Measurements from ENCODE around the gene RALA.

RALA gene, protein sequence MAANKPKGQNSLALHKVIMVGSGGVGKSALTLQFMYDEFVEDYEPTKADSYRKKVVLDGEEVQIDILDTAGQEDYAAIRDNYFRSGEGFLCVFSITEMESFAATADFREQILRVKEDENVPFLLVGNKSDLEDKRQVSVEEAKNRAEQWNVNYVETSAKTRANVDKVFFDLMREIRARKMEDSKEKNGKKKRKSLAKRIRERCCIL

DNA sequence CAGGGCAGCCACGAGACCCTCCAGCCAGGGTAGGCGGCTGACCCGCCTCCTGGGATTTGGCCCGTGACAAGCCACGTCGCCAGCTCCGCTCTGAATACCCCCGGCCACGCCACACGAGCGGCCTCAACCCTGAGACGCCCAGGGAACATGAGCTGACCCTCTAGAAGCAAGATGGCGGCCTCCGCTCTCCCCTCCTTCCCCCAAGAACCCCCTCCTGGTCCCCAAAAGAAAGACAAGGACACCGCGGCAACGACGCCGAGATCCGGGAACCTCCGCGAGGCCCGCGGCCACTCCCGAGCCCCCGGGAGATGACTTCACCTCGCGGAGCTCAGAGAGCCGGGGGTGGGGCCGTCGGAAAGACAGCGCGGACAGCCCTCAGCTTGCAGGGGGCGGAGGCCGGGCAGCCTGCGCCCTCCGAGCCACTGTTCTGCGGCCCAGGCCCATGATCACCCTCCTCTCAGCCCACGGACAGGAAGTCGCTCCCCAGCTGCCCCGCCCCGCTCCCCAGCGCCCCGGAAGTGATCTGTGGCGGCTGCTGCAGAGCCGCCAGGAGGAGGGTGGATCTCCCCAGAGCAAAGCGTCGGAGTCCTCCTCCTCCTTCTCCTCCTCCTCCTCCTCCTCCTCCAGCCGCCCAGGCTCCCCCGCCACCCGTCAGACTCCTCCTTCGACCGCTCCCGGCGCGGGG lies at the start of gene RALA:
Gene RALA (plus strand): TSS at position 526 of the 685 bp plus-strand sequence. CDS start 63,096 bp downstream, outside the sequence.
- peak; percentile 78 for DNase-seq

DNA sequence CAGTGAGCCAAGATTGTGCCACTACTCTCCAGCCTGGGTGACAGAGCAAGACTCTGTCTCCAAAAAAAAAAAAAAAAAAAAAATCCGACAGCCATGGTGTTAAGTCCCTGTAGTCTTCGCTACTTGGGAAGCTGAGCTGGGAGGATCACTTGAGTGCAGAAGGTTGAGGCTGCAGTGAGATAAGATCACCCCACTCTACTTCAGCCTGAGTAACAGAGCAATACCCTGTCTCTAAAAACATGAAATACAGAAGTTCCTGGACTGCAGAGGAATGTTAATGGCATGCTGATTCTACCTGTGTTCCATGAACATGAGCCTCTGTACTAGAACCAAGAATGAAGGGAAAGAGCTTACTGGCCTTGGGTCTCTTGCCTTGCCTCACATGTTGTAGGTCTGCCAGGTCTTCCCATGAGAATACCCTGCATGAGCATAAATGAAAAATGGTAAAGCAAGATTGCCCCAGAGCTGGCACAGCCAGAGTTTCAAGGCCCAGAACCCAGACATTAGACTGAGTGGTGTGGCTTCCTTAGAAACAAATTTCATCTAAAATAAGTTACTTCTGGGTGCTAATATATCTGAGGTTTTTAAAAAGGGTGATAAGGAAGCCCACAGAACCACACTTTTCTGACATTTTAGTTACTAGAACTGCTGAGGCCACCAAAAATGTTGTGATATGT lies 48.6 kb upstream of the RALA start:
- no peak for DNase-seq

DNA sequence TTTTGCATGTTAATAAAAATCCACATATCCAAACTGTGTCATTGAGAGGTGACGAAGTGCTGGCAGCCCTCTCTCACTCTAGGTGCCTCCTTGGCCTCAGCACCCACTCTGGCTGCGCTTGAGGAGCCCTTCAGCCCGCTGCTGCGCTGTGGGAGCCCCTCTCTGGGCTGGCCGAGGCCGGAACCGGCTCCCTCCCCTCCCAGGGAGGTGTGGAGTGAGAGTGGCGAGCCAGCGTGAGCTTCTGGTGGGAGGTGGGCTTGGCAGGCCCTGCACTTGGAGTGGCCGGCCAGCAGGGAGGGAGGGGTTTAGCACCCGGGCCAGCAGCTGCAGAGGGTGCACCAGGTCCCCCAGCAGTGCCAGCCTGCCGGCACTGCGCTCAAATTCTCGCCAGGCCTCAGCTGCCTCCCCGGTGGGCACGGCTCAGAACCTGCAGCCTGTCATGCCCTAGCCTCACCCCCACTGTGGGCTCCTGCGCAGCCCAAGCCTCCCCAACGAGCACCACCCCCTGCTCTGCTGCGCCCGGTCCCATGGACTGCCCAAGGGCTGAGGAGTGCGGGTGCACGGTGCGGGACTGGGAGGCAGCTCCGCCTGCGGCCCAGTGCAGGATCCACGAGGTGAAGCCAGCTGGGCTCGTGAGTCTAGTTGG lies 46.0 kb upstream of the RALA start:
- DNase-seq = no peak

DNA sequence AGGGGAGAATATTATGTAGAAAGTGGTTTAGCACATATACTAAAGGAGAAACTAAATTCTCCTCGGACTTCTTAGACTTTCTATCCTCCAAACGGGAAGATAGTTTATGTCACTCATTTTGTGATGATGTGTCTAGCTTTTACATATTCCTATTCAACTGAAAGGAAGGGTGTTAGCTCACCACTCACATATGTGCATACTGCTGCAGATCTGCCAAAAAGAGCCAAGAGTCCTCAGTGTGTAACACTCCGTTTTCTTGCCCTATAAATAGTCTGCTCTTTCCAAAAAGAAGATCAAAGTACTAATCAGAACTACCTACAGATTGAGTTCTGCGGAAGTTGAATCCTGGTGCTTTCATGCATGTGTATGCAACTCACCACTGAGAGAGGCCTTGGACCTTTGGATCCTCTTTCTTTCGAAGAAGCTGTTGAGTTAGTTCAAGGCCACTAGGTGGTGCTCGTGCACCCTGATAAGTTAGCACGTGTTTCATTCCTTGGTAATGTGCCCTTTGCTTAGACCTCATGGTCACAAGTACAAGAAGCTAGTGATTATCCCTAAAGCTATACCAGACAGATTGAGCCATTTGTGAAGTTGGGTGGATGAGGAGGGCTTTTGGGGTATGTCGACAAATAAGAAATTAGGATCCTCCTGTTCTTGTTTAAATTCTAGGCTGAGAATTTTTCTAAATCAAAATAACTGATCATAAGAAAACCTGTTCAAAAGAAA lies 43.1 kb upstream of the RALA start:
- DNase-seq = peak; percentile 23

DNA sequence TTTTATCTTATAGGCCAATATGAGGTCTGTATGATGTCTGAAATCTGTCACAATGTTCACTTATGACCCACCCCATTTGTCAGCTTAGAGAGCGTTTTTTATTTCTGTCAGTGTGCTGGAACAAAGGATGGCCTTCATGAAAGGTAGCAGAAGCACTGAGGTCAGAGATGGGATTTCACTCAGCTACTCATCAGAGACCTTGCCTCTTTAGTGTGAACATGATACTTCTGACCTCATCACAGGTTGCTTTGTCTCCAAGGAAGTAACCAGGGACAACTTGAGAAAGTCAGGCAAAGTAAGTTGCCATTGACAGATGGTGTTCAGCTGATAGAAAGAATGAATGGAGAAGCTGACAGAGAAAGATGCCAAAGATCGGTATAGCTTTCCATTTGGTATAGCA lies 40.8 kb upstream of the RALA start:
- DNase-seq = no peak

DNA sequence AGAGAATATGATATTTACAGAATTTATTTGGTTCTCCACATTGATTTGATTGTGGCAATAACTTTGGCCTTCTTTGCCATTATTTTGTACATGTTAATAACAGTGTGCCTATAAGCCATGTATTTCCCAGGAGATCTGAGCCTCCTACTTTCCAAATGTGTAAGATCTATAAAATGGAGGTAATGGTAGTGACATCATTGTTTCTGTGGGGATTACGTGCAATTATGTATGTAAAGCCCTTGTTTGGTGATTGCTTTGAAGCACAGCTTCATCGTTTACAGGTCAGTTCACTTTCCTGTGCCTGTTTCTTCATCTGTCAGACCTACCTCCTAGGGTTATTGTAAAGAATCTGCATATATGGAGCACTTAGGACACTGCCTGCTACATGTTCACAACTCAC lies 39.8 kb upstream of the RALA start:
- DNase-seq = no peak

DNA sequence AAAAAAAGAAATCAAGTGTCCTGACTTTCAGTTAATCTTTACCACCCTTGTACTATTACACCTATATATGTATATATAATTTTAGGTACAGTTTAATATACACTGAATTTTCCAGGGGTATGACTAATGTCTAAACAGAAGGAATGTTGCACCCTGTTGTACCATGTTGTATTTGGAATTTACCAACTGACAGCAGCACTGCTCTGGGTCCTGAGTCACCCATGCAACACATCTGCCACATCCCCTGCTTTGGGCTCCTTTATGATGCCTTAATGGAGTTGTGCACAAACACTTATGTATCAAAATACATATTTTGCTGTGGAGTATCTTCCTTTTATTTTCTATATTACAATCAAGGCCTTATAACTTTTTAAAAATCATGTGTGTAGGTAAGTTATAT lies 36.0 kb upstream of the RALA start:
- DNase-seq = no peak

DNA sequence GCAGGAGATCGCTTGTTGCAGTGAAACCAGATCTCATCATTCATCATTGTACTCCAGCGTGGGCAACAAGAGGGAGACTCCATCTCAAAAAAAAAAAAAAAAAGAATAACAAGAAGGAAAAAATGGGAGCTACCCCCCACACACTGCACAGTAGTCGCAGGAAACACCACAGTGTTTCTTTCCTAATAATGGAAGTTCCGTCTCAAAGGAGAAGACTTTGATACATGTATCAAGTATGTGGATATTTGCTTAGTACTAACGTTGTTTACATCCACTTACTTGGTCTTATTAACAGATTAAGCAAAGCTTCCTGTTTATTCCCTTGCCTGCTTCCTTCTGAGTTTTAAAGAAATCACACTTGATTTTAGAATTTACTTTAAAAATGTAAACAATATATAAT lies 35.0 kb upstream of the RALA start:
- DNase-seq = no peak

DNA sequence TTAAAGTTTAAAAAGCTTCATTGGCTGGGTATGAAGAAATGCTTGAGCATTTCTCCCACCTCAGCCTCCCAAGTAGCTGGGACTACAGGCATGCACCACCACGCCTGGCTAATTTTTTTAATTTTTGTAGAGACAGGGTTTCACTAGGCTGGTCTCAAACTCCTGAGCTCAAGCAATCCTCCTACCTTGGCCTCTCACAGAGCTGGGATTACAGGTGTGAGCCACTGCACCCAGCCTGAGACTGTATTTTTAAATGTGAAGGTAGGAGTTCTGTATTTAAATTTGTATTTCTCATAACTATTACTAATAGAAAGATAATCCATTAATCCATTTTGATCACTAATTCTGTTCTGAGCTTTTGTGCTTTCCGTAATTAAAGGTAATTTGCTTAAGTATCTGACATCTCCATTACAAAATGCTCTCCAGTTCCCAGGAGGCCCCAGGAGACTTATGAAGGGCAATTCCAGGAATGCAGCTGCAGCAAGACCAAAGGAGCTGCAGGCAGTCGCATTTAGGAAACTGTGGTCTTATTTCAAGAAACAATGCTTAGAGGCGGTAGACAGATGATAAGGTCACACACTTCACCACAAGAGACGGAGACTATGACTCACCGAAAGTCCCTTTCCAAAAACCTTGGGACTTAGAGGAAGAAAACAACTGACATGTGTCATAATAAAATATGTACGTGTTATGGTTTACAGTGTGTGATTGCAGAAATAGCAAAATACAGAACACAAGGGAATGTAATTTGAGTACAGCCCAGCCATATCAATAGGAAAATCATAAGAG lies 33.9 kb upstream of the RALA start:
- DNase-seq = peak; percentile 49

DNA sequence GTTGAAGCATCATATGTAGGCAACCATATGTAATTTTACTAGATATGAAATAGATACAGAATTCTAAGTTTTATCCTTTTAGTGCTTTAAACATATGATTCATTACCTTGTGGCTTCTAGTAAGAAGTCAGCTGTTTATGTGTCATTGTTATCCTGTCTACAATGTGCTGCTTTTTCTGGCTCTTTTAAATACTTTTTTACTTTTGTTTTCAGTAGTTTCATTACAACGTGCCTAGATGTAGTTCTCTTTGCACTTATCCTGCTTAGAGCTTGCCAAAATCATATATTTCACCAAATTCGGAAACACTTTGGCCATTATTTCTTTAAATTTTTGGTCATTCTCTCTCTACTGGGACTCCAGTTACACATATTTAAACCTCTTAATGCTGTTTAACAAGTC lies 30.8 kb upstream of the RALA start:
- no peak for DNase-seq

DNA sequence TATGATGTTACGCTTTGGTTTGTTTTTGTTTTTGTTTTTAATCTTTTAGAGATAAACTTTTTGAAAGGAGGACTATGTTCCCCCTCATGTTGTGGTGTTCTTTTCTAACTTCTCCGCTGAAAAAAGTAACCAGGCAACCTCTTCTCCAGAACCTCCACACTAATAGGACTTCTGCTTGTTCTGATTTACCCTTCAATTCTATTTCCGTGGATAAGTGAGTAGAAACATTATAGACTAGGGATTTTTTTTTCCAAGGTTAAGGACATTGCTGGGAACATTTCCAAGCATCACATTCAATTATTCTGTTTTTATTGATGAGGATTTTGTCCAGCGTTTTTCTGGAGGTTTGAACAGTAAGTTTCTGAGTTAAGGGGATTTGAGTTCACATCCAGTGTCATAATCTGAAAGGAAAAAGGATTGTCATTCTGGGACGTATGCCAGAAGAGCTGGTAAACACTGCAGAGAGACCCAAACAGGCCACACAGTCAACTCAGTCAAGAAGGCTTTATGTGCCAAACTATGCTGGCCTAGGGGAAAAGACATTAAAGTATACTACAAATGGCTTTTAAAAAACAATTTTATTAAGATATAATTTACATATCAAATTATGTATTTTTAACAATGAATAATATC lies 28.3 kb upstream of the RALA start:
- DNase-seq = no peak

DNA sequence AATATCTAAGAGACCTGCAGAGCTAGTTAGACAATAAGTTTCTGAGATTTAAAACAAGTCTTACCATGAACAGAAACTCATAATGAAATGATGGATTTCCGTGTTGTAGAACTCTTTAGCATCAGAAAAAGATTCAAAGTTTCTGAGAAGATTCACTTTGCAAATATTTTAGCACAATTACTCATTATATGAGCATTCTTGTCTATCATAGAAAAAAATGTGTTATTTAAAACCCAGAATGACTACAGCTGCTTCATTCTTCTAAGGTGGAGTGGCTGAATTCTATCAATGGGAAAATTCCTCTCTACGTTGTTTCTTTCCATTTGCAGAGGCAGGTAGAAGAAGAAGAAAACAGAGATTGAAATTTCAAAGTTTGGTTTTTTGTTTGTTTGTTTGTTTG lies 21.0 kb upstream of the RALA start:
- no peak for DNase-seq

DNA sequence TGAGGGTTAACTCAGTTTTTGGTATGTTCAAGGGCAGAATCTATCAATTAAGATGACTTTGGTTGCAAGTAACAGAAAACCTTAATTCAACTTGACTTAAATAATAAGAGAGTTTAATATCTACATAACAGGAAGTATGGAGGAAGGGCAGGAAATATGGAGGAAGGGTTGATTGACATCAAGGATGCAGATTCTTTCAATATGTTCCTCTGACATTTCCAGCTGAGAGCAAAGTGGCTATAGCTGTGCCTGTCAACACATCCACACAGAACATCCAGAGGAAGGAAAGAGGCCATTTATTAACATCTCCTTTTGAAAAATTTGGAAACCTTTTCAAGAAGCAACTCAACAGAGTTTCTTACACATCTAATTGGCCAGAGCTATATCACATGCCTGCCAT lies 19.4 kb upstream of the RALA start:
- no peak for DNase-seq

DNA sequence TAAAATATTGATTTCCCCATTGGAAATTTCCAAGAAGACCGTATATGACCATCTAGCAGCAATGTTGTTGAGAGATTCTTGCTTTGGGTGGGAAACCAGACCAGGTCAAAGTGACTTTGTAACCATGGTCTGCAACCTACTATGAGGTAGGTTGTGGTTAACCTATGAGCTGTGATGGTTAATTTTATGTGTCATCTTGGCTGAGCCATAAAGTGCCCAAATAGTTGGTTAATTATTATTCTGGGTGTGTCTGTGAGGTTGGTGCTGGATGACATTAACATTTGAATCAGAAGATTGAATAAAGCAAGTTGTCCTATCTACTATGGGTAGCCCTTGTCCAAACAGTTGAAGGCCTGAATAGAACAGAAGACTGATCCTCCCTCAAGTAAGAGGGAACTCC lies 18.3 kb upstream of the RALA start:
- DNase-seq = no peak

DNA sequence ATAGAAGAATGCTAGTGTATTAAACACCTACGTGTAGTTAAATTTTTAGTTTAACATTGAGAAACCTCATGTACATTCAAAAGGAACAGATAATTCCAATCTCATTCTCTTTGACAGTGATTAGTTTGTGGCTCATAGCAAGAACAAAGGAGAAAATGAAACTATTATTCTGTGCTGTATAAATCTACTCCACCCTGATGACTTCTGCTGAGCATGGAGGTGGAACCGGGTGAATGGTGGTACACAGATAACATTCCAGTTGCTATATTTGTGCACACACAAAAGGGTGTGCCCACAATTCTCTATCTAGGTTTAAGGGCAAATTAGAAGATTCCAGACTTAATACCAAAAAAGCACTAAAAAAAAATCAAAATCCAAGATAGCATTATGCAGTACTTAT lies 17.0 kb upstream of the RALA start:
- DNase-seq = no peak

DNA sequence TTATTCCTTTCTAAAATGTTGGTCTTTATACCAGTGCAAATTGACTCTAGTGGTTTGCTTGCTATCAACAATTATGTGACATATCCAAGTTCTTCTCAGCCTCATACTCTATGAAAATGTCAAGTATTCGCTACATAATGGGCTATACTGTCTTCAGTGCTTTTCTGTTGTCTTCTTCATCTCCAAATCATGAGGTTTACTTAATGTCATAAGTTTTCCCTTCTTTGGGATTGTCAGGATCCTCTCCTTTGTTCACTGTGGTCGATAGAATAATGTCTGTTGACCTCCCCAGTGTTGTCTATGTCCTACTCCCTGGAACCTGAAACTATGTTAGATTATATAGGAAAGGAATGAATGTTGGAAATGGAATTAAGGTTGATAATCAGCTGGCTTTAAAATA lies 16.4 kb upstream of the RALA start:
- no peak for DNase-seq

DNA sequence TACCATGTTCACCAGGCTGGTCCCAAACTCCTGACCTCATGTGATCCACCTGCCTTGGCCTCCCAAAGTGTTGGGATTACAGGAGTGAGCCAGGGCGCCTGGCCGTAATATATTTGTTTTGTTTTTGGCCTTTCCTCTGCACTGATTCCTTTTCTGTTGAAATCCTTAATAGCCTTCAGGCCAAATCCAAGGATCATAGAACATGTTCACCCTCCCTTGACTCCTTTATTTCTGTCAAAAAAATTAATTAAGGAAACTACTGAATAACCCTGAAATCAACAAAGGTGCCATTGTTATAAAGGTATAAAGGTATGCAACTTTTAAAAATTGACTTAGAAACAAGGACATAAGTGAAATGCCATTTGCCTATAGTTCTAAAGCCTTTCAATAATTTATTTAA lies 15.5 kb upstream of the RALA start:
- DNase-seq = no peak

DNA sequence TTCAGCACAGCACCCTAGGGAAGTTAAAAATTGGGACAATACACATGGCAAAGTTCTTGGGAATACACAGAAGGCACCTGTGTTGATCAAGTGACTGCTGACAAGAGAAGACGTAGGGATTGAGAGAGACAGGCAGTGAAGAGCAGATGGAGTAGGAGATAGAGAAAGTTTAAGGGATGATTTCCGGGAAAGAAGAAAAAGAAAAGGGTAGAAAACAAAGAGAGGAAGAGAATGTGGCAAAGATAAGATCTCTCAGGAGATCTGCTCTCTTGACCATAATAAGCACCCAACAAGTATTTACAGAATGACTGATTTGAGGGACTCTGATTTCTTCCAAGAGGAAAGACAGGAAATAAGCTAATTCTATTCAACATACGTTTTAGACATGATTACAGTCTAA lies 15.1 kb upstream of the RALA start:
- no peak for DNase-seq

DNA sequence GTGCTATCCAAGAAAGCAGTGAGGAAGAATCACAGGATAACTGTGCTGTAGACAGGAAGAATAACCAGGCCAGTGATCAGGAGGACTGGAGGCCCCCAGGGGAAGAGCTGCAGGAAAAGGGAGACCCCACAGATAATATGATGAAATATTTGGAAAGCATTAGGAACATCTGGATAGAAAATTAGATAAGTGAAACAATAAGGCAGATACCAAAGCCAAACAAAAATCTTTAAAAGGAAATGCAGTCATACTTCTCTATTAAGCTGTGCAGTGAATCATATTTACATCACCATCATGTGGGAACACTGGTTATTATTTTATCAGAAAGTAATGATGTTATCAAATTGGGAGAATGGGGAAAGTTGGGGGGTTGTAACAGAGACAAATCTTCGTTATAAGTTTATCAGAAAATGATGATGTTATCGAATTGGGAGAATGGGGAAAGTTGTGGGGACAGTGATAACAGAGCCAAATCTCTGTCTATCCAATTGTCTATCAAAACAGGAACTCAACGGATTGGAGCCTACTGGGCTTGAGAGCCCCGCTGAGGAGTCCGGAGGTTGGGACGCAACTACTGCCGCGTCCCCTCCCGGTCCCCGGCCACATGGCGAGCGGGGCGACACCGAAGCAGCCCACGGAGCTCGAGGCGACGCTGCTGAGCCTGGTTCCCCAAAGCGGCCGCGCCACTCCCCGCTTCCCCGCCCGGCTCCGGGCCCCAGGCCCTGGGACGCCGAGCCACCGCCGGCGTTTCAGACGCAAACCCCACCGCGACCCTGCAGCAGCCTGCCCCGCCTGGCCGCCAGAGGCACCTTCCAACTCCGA lies 14.0 kb upstream of the RALA start:
- no peak for DNase-seq

DNA sequence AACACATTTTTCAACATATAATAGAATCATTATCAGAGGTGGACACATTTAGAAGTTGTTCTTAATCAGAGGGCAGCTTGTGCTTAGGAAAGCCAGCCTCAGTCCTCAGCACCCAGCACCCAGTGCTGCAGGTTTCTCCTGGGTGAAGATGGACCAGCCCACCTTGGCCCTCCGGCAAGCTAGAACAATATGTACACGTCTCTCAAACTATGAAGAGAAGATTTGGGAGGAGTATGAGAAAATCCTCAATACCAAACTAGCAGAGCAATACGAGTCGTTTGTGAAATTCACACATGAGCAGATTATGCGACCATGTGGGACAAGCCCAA lies 13.5 kb upstream of the RALA start:
- no peak for DNase-seq

DNA sequence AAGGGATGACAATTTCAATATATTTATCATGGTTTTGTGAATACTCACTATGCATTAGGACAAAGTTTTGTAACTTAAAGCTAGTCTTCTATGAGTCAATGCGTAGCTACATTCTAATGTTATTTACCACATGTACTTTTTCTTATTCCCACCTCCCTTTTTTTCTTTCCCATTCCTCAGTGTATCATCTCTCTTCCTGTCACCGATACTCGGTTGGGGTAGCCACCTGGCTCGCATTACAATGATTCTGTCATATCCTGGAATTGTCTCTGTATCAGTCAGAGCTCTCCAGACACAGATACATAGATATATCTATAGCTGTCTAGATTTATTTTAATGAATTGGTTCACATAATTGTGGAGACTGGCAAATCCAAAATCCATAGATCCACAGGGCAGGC lies 9.8 kb upstream of the RALA start:
- no peak for DNase-seq

All from T1000 (cell line).